K562 (cell line): Measurements from ENCODE around the gene PSMD8. TPM values are rescaled to one million over a fixed set of nuclear protein-coding genes. Genes with fewer than 3 reads are reported as not detected.

ENCODE experiments used
- GMEB1 ChIP-seq: fragments of 250-450 bp; sonication (Bioruptor Pico); IDR thresholded peaks from 2 replicates; pipeline ENCODE4 v1.4.0; 2020; ENCODE audit warnings: mild to moderate bottlenecking
- JUND ChIP-seq, 2 experiments: IDR thresholded peaks; 2 replicates in 1 of 2; 3 replicates in 1 of 2; pipeline ENCODE4 v1.6.1; 2011; ENCODE audit warnings: borderline replicate concordance in 2 of 2, low read depth in 2 of 2, low read length in 2 of 2, improper control_type of control experiment in 1 of 2, missing biosample characterization in 1 of 2, missing genetic modification characterization in 1 of 2, missing genetic modification reagents in 1 of 2
- XRCC5 ChIP-seq: fragments of 200-400 bp; formaldehyde crosslinking; IDR thresholded peaks from 2 replicates; pipeline ENCODE4 v1.6.1; 2017; ENCODE audit warnings: low read depth, mild to moderate bottlenecking, low read length
- polyA plus RNA-seq, 8 experiments: library from polyadenylated mRNA; depleted of rRNA in 4 of 8; stranded (reverse) in 5 of 8; unstranded in 3 of 8; fragments of >200 nt; fragmentation: Nextera tagmentation in 2 of 8; fragmentation: Illumina TruSeq in 1 of 8; extraction: Ambion mirVana in 2 of 8; extraction: Trizol in 1 of 8; gene quantifications; 2 replicates each; pipeline versions ENCODE4 v1.2.1 to v1.2.3, GENCODE V29; 2011 to 2014; ENCODE audit warnings: inconsistent platforms in 1 of 8, missing spikeins in 1 of 8
- total RNA-seq, 7 experiments: library from RNA; depleted of rRNA in 6 of 7; stranded (reverse); fragments of >200 nt in 6 of 7; fragmentation: Illumina TruSeq in 2 of 7; extraction: Trizol in 2 of 7; gene quantifications; 2 replicates each; pipeline versions ENCODE4 v1.2.1 to v1.2.3, GENCODE V29; 2011 to 2021; ENCODE audit warnings: low replicate concordance in 1 of 7
- TF ChIP-seq, protein P1 (sequence below): fragments of 250-450 bp; sonication (Bioruptor Pico); IDR thresholded peaks from 2 replicates; pipeline ENCODE4 v1.5.0; 2022; ENCODE audit warnings: mild to moderate bottlenecking
- TF ChIP-seq, protein P2 (sequence below), 3 experiments: fragments of 200-800 bp in 1 of 3; fragments of 250-450 bp in 1 of 3; fragments of 450-650 bp in 1 of 3; sonication (Bioruptor Pico) in 1 of 3; sonication (Bioruptor generic) in 1 of 3; formaldehyde crosslinking in 1 of 3; IDR thresholded peaks; 2 replicates each; pipeline versions ENCODE4 v1.6.1 to v1.8.0; 2016 to 2022; ENCODE audit warnings: mild to moderate bottlenecking in 2 of 3, missing genetic modification characterization in 2 of 3, missing compliant biosample characterization in 1 of 3, moderate library complexity in 1 of 3

PSMD8 gene
- total and polyA plus RNA-seq, 9 of the 15 experiments (the other 6 are each of a cell fraction or from before 2014, with no cell fraction given) = 130 to 583 (median 315) TPM

GRCh38 chr19:38422438-38422837 is 48.1 kb downstream of the PSMD8 start (continued):
- no peak for TF ChIP-seq XRCC5
- TF ChIP-seq, protein P1, sequence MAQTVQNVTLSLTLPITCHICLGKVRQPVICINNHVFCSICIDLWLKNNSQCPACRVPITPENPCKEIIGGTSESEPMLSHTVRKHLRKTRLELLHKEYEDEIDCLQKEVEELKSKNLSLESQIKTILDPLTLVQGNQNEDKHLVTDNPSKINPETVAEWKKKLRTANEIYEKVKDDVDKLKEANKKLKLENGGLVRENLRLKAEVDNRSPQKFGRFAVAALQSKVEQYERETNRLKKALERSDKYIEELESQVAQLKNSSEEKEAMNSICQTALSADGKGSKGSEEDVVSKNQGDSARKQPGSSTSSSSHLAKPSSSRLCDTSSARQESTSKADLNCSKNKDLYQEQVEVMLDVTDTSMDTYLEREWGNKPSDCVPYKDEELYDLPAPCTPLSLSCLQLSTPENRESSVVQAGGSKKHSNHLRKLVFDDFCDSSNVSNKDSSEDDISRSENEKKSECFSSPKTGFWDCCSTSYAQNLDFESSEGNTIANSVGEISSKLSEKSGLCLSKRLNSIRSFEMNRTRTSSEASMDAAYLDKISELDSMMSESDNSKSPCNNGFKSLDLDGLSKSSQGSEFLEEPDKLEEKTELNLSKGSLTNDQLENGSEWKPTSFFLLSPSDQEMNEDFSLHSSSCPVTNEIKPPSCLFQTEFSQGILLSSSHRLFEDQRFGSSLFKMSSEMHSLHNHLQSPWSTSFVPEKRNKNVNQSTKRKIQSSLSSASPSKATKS (CRISPR knock-in tag) = no peak
- no peak for TF ChIP-seq JUND (IDR thresholded peaks at IDR 0.05; ENCODE audit: borderline replicate concordance, low read depth, low read length)
- TF ChIP-seq JUND (tag; IDR thresholded peaks at IDR 0.05; ENCODE audit: borderline replicate concordance, low read depth, low read length) = no peak
- TF ChIP-seq, protein P2, sequence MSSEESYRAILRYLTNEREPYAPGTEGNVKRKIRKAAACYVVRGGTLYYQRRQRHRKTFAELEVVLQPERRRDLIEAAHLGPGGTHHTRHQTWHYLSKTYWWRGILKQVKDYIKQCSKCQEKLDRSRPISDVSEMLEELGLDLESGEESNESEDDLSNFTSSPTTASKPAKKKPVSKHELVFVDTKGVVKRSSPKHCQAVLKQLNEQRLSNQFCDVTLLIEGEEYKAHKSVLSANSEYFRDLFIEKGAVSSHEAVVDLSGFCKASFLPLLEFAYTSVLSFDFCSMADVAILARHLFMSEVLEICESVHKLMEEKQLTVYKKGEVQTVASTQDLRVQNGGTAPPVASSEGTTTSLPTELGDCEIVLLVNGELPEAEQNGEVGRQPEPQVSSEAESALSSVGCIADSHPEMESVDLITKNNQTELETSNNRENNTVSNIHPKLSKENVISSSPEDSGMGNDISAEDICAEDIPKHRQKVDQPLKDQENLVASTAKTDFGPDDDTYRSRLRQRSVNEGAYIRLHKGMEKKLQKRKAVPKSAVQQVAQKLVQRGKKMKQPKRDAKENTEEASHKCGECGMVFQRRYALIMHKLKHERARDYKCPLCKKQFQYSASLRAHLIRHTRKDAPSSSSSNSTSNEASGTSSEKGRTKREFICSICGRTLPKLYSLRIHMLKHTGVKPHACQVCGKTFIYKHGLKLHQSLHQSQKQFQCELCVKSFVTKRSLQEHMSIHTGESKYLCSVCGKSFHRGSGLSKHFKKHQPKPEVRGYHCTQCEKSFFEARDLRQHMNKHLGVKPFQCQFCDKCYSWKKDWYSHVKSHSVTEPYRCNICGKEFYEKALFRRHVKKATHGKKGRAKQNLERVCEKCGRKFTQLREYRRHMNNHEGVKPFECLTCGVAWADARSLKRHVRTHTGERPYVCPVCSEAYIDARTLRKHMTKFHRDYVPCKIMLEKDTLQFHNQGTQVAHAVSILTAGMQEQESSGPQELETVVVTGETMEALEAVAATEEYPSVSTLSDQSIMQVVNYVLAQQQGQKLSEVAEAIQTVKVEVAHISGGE (CRISPR knock-in tag; IDR thresholded peaks at IDR 0.05) = no peak
- no peak for TF ChIP-seq GMEB1 (CRISPR knock-in tag)
